Measurements from ENCODE around the gene IGF2.

Gene IGF2

GRCh38 chr11:2136209-2136951 lies 2.8 kb downstream of the IGF2 start:
- TF ChIP-seq CTCF (IDR thresholded peaks at IDR 0.05; ENCODE audit: insufficient read depth, low read length, poor library complexity, severe bottlenecking) = no peak
- Histone ChIP-seq H3K36me3 (ENCODE audit: control insufficient read depth, insufficient read depth, low read length) (no peaks in the 10 kb centered on the region), H3K27me3 (replicated peaks; ENCODE audit: control insufficient read depth, insufficient read depth, low read length) (no peaks in the 10 kb centered on the region; the same call in 1 of the 2 replicates), H3K4me3 (replicated peaks; ENCODE audit: low read depth, low read length) (no peak overlapping the region)
- no peak for DNase-seq (ENCODE audit: extremely low read depth, insufficient read length)

- no peak for TF ChIP-seq CTCF (IDR thresholded peaks at IDR 0.05; ENCODE audit: insufficient read depth, low read length, poor library complexity, severe bottlenecking)
- H3K36me3 ChIP-seq (ENCODE audit: control insufficient read depth, insufficient read depth, low read length) = no peaks in the 10 kb centered on the region
- no peaks in the 10 kb centered on the region; the same call in 1 of the 2 replicates for H3K27me3 ChIP-seq (replicated peaks; ENCODE audit: control insufficient read depth, insufficient read depth, low read length)
- DNase-seq (ENCODE audit: extremely low read depth, insufficient read length) = no peak
- no peak overlapping the region for H3K4me3 ChIP-seq (replicated peaks; ENCODE audit: low read depth, low read length)
Observed at GRCh38 chr11:2135648-2136201, 3.5 kb downstream of the IGF2 start.

GRCh38 chr11:2135018-2135569 lies 4.1 kb downstream of the IGF2 start:
- H3K4me3 ChIP-seq (replicated peaks; ENCODE audit: low read depth, low read length) = no peak overlapping the region
- no peak for TF ChIP-seq CTCF (IDR thresholded peaks at IDR 0.05; ENCODE audit: insufficient read depth, low read length, poor library complexity, severe bottlenecking)
- no peaks in the 10 kb centered on the region for H3K36me3 ChIP-seq (ENCODE audit: control insufficient read depth, insufficient read depth, low read length)
- DNase-seq (ENCODE audit: extremely low read depth, insufficient read length) = no peak
- H3K27me3 ChIP-seq (replicated peaks; ENCODE audit: control insufficient read depth, insufficient read depth, low read length) = no peaks in the 10 kb centered on the region; the same call in 1 of the 2 replicates

- H3K27me3 ChIP-seq (replicated peaks; ENCODE audit: control insufficient read depth, insufficient read depth, low read length) = no peaks in the 10 kb centered on the region; the same call in 1 of the 2 replicates
- no peak overlapping the region for H3K4me3 ChIP-seq (replicated peaks; ENCODE audit: low read depth, low read length)
- DNase-seq (ENCODE audit: extremely low read depth, insufficient read length) = no peak
- no peak for TF ChIP-seq CTCF (IDR thresholded peaks at IDR 0.05; ENCODE audit: insufficient read depth, low read length, poor library complexity, severe bottlenecking)
- H3K36me3 ChIP-seq (ENCODE audit: control insufficient read depth, insufficient read depth, low read length) = no peaks in the 10 kb centered on the region
Observed at GRCh38 chr11:2134022-2135010, 4.9 kb downstream of the IGF2 start.

GRCh38 chr11:2133241-2134021 lies 5.8 kb downstream of the IGF2 start:
- Histone ChIP-seq H3K4me3 (replicated peaks; ENCODE audit: low read depth, low read length) (no peak overlapping the region), H3K27me3 (replicated peaks; ENCODE audit: control insufficient read depth, insufficient read depth, low read length) (no peaks in the 10 kb centered on the region; the same call in 1 of the 2 replicates), H3K36me3 (ENCODE audit: control insufficient read depth, insufficient read depth, low read length) (no peaks in the 10 kb centered on the region)
- TF ChIP-seq CTCF (IDR thresholded peaks at IDR 0.05; ENCODE audit: insufficient read depth, low read length, poor library complexity, severe bottlenecking) = no peak
- no peak for DNase-seq (ENCODE audit: extremely low read depth, insufficient read length)
